K562 (cell line): ENCODE measurements around the gene B3GALT4. TPM values are rescaled to one million over a fixed set of nuclear protein-coding genes. Genes with fewer than 3 reads are reported as not detected.

Source experiments
- ARID1B ChIP-seq: fragments of 450-650 bp; IDR thresholded peaks from 2 replicates; pipeline ENCODE4 v1.6.1; 2016; ENCODE audit warnings: antibody characterized with exemption, mild to moderate bottlenecking, inconsistent platforms
- GATAD2A ChIP-seq: fragments of 450-650 bp; IDR thresholded peaks from 2 replicates; pipeline ENCODE4 v1.6.1; 2017
- HNRNPL ChIP-seq: fragments of 200-400 bp; formaldehyde crosslinking; IDR thresholded peaks from 2 replicates; pipeline ENCODE4 v1.6.1; 2017; ENCODE audit warnings: low read depth, mild to moderate bottlenecking, low read length
- JUNB ChIP-seq: fragments of 450-650 bp; formaldehyde crosslinking; conservative IDR thresholded peaks from 2 replicates; pipeline ENCODE4 v1.4.0; 2020; ENCODE audit warnings: mild to moderate bottlenecking
- KLF16 ChIP-seq: IDR thresholded peaks from 2 replicates; pipeline ENCODE4 v1.6.1; 2016; ENCODE audit warnings: antibody characterized with exemption
- MAFG ChIP-seq: fragments of 450-650 bp; conservative IDR thresholded peaks from 2 replicates; pipeline ENCODE4 v1.6.1; 2016; ENCODE audit warnings: missing genetic modification characterization, missing compliant biosample characterization
- MTA1 ChIP-seq: fragments of 450-650 bp; IDR thresholded peaks from 2 replicates; pipeline ENCODE4 v1.6.1; 2017; ENCODE audit warnings: borderline replicate concordance
- POLR2AphosphoS5 ChIP-seq: IDR thresholded peaks from 2 replicates; pipeline ENCODE4 v1.6.1; 2011; ENCODE audit warnings: mild to moderate bottlenecking, low read depth, low read length, moderate library complexity; ENCODE audit not compliant: control insufficient read depth, insufficient read depth
- RAD51 ChIP-seq: fragments of 450-650 bp; IDR thresholded peaks from 2 replicates; pipeline ENCODE4 v1.7.1; 2016; ENCODE audit warnings: low read depth, mild to moderate bottlenecking, borderline replicate concordance
- TAF1 ChIP-seq: IDR thresholded peaks from 2 replicates; pipeline ENCODE4 v1.6.1; 2011; ENCODE audit warnings: mild to moderate bottlenecking, low read length, moderate library complexity; ENCODE audit not compliant: insufficient read depth, control insufficient read depth, severe bottlenecking; ENCODE audit errors: extremely low read depth
- TBL1XR1 ChIP-seq, 2 experiments: IDR thresholded peaks; 2 replicates each; pipeline ENCODE4 v1.6.1; 2012; ENCODE audit warnings: improper control_type of control experiment in 2 of 2, low read length in 2 of 2, mild to moderate bottlenecking in 1 of 2
- ZNF124 ChIP-seq: sonication (generic); formaldehyde crosslinking; IDR thresholded peaks from 2 replicates; pipeline ENCODE4 v1.8.1; 2022; ENCODE audit warnings: missing genetic modification reagents
- ZNF133 ChIP-seq: fragments of 250-450 bp; sonication (Bioruptor Pico); IDR thresholded peaks from 2 replicates; pipeline ENCODE4 v1.4.0; 2020; ENCODE audit warnings: mild to moderate bottlenecking
- ZNF668 ChIP-seq: fragments of 250-450 bp; sonication (Bioruptor Pico); IDR thresholded peaks from 2 replicates; pipeline ENCODE4 v1.8.0; 2022; ENCODE audit warnings: mild to moderate bottlenecking, inconsistent platforms
- ZNF76 ChIP-seq: fragments of 250-450 bp; sonication (Bioruptor Pico); IDR thresholded peaks from 2 replicates; pipeline ENCODE4 v1.4.0; 2020; ENCODE audit warnings: mild to moderate bottlenecking, moderate library complexity, borderline replicate concordance
- polyA plus RNA-seq, 8 experiments: library from polyadenylated mRNA; depleted of rRNA in 4 of 8; stranded (reverse) in 5 of 8; unstranded in 3 of 8; fragments of >200 nt; fragmentation: Nextera tagmentation in 2 of 8; fragmentation: Illumina TruSeq in 1 of 8; extraction: Ambion mirVana in 2 of 8; extraction: Trizol in 1 of 8; gene quantifications; 2 replicates each; pipeline versions ENCODE4 v1.2.1 to v1.2.3, GENCODE V29; 2011 to 2014; ENCODE audit warnings: inconsistent platforms in 1 of 8, missing spikeins in 1 of 8
- total RNA-seq, 7 experiments: library from RNA; depleted of rRNA in 6 of 7; stranded (reverse); fragments of >200 nt in 6 of 7; fragmentation: Illumina TruSeq in 2 of 7; extraction: Trizol in 2 of 7; gene quantifications; 2 replicates each; pipeline versions ENCODE4 v1.2.1 to v1.2.3, GENCODE V29; 2011 to 2021; ENCODE audit warnings: low replicate concordance in 1 of 7
- TF ChIP-seq, protein P1 (sequence below), 3 experiments: fragments of 200-800 bp in 1 of 3; fragments of 250-450 bp in 1 of 3; fragments of 450-650 bp in 1 of 3; sonication (Bioruptor Pico) in 1 of 3; sonication (Bioruptor generic) in 1 of 3; formaldehyde crosslinking in 1 of 3; IDR thresholded peaks; 2 replicates each; pipeline versions ENCODE4 v1.6.1 to v1.8.0; 2016 to 2022; ENCODE audit warnings: mild to moderate bottlenecking in 2 of 3, missing genetic modification characterization in 2 of 3, missing compliant biosample characterization in 1 of 3, moderate library complexity in 1 of 3
- TF ChIP-seq, protein P2 (sequence below), 2 experiments: IDR thresholded peaks; 2 replicates each; pipeline ENCODE4 v1.6.1; 2012; ENCODE audit warnings: improper control_type of control experiment in 2 of 2, low read depth in 2 of 2, low read length in 2 of 2, borderline replicate concordance in 1 of 2
- TF ChIP-seq, protein P3 (sequence below): sonication (generic); formaldehyde crosslinking; IDR thresholded peaks from 2 replicates; pipeline ENCODE4 v1.8.0; 2022; ENCODE audit warnings: missing genetic modification reagents, mild to moderate bottlenecking, moderate library complexity, borderline replicate concordance
- TF ChIP-seq, protein P4 (sequence below): sonication (generic); formaldehyde crosslinking; IDR thresholded peaks from 2 replicates; pipeline ENCODE4 v1.8.1; 2022; ENCODE audit warnings: missing genetic modification reagents

Gene B3GALT4
- total and polyA plus RNA-seq, 9 of the 15 experiments (the other 6 are each of a cell fraction or from before 2014, with no cell fraction given) = 0.11 to 1.3 (median 0.53) TPM; not detected in 1

DNA sequence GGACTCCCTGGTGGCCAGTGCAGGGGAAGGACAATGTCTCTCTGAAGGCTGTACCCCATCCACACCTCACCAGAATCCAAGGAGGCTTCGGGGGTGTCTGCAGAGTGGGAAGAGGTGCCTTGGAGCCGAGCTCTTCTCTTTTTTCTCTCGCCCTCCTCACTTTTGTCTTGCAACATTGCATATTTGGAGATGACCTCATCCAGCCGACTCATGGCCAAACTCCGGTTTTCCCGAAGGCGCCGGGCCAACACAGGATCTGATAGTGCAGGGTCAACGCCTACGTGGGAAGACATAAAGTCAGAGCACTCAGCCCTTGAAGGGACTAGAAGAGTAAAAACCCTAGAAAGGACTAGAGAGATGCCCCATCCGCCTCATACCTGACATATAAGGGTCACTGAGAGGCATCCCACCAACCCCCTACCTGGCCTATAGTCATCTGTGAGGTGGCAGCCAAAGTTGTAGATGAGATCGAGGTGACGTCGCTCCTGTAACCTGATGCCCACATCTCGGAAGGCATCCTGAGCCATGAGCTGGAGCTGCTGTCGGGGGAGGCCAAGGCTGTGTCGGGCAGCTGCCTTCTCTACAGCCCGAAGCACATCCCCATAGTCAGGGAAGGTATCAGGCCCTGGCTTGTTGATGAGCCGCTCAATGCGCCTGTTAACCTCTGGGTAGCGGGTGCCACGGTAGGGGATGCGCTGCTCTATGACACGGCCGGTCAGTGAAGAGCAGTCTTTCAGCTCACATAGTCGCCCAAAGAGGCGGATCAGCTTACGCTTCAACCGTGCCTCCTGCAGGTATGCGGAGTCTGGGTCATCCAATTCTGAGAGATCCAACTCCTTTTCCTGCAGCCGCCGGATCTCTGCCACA, 43.6 kb downstream of the B3GALT4 start (continued):
- TF ChIP-seq, protein P1, sequence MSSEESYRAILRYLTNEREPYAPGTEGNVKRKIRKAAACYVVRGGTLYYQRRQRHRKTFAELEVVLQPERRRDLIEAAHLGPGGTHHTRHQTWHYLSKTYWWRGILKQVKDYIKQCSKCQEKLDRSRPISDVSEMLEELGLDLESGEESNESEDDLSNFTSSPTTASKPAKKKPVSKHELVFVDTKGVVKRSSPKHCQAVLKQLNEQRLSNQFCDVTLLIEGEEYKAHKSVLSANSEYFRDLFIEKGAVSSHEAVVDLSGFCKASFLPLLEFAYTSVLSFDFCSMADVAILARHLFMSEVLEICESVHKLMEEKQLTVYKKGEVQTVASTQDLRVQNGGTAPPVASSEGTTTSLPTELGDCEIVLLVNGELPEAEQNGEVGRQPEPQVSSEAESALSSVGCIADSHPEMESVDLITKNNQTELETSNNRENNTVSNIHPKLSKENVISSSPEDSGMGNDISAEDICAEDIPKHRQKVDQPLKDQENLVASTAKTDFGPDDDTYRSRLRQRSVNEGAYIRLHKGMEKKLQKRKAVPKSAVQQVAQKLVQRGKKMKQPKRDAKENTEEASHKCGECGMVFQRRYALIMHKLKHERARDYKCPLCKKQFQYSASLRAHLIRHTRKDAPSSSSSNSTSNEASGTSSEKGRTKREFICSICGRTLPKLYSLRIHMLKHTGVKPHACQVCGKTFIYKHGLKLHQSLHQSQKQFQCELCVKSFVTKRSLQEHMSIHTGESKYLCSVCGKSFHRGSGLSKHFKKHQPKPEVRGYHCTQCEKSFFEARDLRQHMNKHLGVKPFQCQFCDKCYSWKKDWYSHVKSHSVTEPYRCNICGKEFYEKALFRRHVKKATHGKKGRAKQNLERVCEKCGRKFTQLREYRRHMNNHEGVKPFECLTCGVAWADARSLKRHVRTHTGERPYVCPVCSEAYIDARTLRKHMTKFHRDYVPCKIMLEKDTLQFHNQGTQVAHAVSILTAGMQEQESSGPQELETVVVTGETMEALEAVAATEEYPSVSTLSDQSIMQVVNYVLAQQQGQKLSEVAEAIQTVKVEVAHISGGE (CRISPR knock-in tag; IDR thresholded peaks at IDR 0.05) = no peak
- TF ChIP-seq MTA1 (no peak), JUNB (CRISPR knock-in tag) (no peak), ZNF133 (CRISPR knock-in tag) (no peak), ZNF124 (CRISPR knock-in tag) (no peak), ZNF668 (CRISPR knock-in tag) (no peak), TAF1 (no peak), POLR2AphosphoS5 (no peak), ZNF76 (CRISPR knock-in tag) (no peak), KLF16 (no peak), TBL1XR1 (IDR thresholded peaks at IDR 0.05; ENCODE audit: low read length in 2 of 2) (no peak), ARID1B (peak; percentile 59; the same call in 1 of the 2 replicates), GATAD2A (no peak), RAD51 (no peak), HNRNPL (no peak), MAFG (tag) (no peak; the same call in 1 of the 2 replicates)
- TF ChIP-seq, protein P2, sequence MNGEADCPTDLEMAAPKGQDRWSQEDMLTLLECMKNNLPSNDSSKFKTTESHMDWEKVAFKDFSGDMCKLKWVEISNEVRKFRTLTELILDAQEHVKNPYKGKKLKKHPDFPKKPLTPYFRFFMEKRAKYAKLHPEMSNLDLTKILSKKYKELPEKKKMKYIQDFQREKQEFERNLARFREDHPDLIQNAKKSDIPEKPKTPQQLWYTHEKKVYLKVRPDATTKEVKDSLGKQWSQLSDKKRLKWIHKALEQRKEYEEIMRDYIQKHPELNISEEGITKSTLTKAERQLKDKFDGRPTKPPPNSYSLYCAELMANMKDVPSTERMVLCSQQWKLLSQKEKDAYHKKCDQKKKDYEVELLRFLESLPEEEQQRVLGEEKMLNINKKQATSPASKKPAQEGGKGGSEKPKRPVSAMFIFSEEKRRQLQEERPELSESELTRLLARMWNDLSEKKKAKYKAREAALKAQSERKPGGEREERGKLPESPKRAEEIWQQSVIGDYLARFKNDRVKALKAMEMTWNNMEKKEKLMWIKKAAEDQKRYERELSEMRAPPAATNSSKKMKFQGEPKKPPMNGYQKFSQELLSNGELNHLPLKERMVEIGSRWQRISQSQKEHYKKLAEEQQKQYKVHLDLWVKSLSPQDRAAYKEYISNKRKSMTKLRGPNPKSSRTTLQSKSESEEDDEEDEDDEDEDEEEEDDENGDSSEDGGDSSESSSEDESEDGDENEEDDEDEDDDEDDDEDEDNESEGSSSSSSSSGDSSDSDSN (IDR thresholded peaks at IDR 0.05; ENCODE audit: borderline replicate concordance in 1 of 2, low read depth in 2 of 2, low read length in 2 of 2) = no peak
- TF ChIP-seq, protein P3, sequence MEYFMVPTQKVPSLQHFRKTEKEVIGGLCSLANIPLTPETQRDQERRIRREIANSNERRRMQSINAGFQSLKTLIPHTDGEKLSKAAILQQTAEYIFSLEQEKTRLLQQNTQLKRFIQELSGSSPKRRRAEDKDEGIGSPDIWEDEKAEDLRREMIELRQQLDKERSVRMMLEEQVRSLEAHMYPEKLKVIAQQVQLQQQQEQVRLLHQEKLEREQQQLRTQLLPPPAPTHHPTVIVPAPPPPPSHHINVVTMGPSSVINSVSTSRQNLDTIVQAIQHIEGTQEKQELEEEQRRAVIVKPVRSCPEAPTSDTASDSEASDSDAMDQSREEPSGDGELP (CRISPR knock-in tag) = peak; percentile 45; the same call in 1 of the 2 replicates
- TF ChIP-seq, protein P4, sequence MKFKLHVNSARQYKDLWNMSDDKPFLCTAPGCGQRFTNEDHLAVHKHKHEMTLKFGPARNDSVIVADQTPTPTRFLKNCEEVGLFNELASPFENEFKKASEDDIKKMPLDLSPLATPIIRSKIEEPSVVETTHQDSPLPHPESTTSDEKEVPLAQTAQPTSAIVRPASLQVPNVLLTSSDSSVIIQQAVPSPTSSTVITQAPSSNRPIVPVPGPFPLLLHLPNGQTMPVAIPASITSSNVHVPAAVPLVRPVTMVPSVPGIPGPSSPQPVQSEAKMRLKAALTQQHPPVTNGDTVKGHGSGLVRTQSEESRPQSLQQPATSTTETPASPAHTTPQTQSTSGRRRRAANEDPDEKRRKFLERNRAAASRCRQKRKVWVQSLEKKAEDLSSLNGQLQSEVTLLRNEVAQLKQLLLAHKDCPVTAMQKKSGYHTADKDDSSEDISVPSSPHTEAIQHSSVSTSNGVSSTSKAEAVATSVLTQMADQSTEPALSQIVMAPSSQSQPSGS (CRISPR knock-in tag) = peak; percentile 77; the same call in 1 of the 2 replicates
